ENCODE data around the gene PRKCA.

DNA sequence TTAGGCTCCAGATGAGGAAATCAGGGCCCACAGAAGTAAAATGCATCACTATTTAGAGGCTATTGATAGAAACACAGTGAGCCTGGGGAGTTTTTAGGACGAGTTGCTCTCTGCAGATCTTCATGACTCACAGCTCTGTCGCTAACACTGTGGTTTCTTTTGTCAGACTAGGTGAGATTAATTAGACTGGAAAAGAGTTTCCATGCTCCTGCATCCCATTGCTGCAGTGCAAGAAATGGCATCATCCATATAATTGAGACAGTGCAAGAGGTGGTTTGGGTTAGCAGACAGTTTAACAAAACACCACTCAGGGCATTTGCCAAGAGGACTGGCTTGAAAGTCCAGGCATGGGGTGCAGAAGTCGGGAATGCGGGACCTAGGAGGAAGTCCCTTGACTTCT is 333.7 kb downstream of the PRKCA start:
- no peak for TF ChIP-seq CTCF (conservative IDR thresholded peaks at IDR 0.05; ENCODE audit: low read depth, low read length)
- no peak for TF ChIP-seq EZH2phosphoT487 (IDR thresholded peaks at IDR 0.05; ENCODE audit: borderline replicate concordance, low read length)
